Activated effector memory CD4-positive, alpha-beta T cell treated with Interleukin-2 at 50 U/mL for 16 hours (primary cell): ENCODE results near the gene FHIP1B.

ENCODE experiments used
- DNase-seq: peaks from one replicate; pipeline ENCODE4 v3.0.0-alpha.2; 2020

FHIP1B gene

DNA sequence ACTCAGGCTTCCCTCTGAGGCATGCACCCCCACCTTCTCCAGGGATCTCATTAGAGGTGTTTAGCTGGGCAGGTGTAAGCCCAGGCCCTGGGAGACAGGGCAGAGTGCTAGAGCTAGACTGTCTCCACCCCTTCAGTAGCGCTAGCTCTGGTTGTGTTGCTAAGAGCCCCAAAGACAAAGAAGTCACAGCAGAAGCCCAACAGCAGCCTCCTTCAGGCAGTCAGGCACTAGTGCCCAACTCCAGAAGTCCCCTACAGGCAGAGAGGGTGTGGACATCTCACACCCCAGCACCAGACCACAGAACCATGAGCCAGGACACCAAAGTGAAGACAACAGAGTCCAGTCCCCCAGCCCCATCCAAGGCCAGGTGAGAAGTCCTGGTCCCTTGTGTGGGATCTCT is 4.5 kb upstream of the FHIP1B start, which contains the start of gene CNGA4:
TSS of gene CNGA4 (plus strand) at position 188 of the 400 bp plus-strand sequence. CDS start at position 306, 118 bp downstream.
- no peak for DNase-seq

DNA sequence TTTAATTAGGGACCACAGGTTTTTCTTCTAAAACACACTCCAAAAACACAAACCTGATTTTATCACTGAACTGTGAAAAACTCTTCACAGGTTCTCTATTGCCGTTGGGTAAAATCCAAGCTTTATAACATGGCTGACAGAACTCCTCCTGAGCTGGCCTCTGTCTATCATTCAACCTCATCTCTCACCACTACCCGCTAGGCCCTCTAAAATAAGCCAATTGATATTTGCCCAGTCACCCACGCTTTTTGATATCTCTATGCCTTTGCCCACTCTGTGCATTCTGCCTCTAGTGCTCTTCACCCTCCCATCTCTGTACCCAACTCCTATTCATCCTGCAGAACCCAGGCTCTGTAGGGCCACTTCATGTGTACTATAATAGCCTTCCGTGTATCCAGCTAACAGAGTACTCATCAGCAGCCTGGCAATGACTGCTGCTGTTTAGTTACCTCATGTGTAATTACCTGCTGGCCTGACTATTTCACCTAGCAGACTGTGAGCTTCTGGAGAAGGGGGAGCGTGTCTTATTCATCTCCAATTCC is 3.4 kb upstream of the FHIP1B start:
- no peak for DNase-seq

DNA sequence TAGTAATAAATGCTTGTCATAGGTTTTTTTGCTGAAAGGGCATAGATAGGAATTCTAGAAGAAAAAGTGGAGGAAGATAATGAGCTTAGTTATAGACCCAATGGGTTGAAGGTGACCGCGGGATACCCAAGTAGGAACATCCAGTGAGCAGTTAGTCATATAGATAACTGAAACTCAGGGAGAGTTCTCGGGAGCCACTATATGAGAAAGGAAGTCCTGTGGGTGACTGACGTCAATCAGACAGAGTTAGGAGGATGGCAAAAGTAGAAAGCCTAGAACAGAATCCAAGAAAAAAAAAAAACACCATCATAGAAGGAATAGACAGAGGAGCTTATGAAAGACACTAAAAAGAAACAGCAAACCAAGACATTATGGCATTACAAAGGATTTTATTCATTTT is 2.8 kb upstream of the FHIP1B start:
- DNase-seq, result no peak

DNA sequence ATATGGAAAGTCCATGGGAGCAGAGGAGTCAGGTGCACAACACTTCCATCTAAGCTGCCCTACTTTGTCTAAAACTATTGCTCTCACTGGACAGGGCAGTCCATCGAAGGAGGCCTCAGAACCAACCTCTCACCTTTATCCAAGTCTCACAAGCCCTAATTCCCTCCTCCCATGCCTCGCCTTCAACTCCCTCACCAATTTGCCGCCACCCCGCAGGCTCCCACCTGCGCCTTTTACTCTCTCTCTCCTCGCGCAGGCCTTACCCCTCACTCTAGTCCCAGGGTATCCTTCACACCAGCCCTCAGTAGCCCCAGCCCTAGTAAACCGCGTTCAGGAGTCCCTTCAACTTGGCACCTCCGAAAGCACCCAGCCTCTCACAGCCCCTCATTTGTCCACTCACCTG is 451 bp downstream of the FHIP1B start:
- no peak for DNase-seq

DNA sequence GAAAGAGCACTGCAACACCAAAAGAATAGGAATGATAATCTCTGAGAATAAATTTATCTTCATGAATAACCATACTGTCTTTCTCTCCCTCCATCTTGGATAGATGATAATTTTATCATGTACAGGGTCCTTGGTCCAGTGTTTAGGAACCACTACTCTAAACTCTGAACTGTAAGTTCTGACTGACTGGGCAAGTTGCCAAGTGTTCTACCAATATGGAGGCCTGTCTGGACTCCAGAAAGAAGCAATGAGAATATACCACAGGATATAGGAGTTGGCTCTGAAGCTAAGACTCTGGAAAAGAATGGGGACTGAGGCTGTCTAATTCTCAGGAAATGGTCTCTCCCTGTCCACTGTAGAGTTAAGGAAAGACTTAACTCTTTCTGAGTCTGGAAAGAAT is 1.5 kb downstream of the FHIP1B start:
- no peak for DNase-seq

DNA sequence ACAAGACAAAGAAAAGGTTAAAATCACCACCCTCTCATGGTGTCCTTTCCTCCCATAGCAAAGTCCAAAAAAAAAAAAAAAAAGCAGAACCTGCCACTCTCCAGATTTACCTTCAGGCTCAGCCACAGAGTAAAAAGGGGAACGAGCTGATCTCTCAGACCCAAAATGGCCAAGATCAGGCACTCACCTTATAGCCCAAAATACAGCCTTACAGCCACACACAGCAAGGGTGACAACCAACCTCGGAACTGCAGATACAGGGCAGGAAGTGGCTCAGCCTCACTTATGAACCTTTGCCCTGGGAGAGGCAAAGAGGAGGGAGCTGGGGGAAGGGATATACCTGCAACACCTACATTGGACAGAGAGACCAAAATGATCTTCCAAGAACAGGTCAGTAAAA is 4.5 kb downstream of the FHIP1B start:
- DNase-seq, result no peak

DNA sequence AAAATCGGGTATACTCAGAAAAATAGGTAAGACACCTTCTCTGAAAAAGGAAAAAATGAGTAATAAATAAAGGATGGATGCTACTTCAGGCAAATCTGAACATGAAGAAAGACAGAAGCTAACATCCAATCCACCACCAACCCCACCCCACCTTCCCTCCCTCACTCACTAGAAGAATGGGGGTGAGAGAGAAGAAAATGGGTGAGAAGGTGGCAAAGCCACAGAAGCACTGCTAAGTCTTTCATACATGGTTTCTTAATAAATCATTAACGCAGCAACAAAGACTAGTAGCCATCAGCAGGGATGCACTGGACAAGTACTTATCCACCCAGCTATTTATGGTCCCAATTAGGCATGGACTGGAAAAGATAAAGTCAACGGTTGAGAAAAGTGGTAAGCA is 5.9 kb downstream of the FHIP1B start:
- no peak for DNase-seq

DNA sequence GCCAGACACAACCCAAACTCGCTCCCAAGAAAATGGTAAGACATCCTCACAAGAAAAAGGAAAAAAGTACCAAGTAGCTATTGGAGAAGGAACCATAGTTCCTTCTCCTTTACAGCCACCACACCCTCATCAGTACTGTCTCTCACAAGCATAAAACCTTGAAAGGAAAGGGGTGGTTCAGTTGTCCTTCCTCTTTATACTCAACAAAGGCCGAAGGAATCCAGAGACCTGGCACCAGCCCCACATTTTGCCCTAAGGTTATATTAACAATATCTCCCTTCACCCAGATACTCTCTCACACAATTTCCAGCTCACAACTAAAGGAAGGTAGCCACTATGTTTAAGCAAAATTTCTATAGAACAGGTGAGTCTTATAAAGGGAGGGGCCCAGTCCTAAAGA is 8.5 kb downstream of the FHIP1B start:
- no peak for DNase-seq

DNA sequence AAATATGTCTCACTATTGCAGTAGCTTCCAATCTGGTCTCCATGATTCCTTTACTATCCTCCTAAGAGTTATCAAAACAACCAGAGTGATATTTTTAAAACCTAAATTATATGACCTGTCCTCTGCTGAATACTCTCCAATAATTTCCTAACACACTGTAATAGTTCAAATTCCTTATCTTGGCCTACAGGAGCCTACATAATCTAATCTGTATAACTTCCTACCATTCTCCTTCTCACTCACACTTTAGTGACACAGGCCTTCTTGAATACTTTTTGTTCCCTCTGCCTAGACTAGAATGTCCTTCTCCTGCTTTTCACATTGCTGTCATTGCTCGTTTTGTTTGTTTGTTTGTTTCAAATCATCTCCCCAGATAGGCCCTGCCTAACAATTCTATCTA is 9.4 kb downstream of the FHIP1B start:
- DNase-seq, result no peak

DNA sequence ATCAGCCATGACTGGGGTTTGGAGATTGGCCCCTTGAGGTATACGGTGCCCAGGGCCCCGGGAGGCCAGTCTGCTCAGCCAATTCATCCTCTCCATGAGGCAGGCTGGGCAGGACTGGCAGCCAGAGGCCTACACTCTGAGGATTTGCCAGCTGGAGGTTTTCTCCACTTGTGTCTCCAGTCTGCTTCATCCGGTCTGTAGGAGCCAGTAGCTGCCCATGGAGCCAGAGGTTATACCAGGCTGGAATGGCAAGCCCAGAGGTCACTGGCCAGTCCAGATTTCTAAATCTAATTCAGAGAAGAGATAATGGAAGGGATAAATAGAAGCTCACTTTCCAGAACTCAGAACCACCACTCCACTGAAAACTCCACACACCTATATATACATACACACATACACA is 10.0 kb downstream of the FHIP1B start:
- DNase-seq, result no peak

DNA sequence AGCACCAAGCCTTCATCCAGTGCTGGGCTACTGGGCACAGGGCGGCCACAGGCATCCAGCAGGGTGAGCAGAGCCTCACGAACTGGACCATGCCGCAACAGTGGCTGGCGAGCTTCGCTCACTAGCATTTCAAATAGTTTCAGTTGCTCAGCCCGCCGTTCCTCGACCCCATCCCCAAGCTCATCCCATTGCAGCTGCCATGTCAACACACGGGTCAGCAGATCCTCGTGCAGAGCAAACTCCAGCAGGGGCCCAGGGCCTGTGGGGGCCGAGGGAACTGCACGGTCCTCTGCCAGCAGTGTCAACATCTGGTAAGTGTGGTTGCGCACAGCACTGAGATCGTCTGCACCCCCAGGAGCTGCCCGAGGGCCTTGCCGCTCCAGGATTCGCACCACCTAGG is 10.6 kb downstream of the FHIP1B start:
- DNase-seq, result no peak

DNA sequence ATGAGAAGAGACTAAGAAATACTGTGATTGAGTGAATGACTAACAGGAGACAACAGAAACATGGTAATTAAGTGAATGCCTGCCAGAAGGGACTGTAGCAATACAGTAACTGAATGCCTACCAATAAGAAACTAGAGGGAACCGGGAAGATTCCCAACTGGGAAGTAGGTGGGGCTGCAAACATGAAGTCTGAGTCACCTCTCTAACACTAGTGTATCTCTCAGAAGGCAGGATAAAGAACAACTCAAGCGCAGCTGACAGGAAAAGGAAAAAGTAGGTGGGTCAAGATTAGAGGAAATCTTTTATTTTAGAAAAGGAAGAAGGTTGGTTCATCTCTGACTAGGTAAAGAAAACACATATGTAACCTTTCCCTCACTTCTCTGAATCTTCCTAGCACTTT is 15.1 kb downstream of the FHIP1B start:
- no peak for DNase-seq

DNA sequence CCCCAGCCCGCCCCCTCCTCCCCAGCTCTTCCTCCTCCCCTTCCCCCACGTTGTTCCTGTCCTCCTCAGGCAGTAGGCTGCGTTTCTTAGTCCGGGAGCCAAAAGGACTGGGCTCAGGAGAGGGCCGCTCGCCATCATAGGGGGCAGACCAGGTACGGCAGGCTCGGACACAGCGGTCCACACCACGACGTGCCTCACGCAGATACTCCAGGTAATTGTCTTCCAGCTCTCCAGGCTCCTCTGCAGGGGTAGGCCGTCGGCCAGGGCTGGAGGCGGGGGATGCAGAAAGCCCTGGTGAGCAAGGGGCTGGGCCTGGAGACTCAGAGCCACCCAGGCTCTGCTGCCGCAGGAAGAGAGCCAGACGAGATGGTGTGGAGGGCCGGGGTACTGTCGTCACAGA is 16.7 kb downstream of the FHIP1B start:
- no peak for DNase-seq

DNA sequence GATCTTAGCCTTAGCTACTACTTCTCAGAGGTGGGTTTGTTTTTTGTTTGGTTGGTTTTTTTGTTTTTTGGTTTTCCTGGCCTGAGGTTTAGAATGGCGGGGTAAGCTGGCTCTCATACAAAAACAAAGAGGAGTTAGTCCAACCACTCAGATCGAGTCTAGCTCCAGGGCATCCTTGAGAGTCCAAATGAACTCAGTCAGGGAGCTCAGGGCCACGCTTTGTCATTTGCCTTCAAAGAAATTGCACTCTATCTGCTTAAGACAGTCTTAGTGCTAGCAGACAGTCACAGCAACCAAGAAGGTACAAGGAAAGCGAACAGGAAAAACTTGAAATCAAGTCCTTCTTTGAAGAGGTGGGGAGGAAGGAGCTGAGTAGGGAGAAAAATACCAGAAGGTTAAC is 17.9 kb downstream of the FHIP1B start:
- DNase-seq, result no peak

DNA sequence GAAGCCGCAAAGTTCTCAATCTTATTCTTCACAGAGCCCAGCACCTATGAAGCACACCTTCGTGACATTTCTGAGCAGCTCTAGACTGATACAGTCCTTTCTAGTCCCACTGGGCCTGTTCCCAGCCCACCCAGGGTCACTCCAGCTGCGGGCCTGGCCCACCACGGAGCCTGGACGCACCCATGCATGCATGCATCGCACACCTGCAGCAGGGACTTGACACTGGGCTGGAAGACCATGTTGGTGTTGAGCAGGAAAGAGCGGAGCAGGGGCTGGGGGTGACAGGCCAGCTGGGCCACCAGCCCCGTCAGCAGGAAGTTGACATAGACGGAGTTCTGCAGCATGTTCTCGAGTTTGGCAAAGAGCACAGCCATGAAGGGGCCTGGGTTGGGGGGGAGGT is 19.9 kb downstream of the FHIP1B start:
- DNase-seq, result no peak

DNA sequence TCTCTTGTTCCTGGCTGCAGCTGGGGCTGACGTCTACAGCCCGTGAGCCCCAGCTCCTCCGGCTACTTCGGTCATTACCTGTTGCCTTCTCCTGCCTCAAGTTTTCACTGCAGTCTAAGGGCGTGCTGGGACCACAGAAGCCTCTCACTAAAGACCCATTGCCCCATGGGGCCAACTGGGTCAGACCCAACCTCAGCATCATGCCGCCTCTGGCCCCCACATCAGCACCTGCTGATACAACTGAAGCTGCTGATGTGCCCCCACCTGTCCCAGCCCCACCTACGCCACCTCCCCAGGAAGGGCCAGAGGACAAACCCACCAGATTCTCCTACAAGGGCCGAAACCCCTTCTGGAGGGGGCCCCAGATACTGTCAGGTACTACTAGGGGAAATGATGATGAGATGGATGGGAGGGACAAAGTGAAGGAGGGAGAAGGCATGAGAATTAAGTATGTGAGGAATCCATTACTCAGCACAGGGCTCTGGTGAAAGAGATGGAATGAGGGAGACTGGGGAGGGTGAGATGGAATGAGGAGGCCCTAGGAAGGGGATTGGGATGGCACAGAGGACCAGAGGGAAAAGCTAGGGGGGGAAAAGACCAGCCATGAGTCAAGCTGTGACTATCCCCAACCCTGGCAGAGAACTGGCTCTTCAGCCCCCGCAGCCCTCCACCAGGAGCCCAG is 24.0 kb downstream of the FHIP1B start:
- DNase-seq, result no peak

DNA sequence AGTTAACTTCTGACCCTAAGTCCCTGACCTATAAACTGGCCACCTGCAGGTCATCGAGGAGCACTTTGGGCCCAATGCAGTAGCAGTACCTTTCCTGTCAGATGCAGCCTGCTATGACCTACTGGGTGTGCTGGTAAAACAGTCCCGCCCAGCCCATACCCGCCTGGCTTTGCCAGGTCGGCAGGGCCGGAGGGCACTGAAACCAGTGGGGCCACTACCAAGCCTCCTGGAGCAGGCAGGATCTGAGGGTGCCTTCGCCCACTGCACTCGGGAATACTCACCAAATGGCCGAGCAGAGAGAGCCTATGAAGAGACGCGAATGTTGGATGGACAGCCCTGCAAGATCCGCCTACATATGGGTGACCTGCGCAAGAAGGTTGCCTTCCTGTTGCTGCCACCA is 24.6 kb downstream of the FHIP1B start:
- no peak for DNase-seq

DNA sequence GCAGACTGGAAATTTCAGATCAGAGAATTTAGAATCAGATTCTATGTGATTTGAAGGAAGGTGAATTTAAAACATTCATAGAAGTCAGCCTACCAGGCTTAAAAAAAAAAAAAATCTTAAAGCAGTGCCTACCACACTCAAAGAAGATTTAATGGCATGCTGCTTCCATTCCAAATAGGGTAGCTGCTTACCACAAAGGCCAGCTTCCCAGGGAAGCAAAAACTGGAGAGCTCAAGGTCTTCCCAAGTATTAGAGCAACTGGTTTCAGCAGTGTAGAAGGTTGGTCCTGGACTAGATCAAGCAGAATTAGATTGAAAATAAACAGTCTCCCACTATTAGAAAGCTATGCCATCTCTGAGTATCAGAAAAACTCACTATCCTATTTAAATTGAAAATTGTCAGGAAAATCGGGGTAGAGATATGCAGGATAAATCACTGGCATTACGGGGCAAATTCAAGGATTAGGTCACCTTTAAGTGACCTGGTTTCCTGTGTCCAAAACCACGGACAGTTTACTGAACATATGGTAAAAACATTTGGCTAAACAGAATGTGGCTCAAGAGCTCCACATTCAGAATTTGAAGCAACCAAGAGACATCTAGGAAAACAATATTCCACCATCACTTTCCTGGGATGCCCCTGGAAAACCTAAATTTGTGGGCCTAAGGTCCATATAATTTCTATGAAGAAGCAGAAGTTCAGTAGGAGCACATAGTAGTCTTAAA is 27.8 kb downstream of the FHIP1B start:
- DNase-seq, result no peak

DNA sequence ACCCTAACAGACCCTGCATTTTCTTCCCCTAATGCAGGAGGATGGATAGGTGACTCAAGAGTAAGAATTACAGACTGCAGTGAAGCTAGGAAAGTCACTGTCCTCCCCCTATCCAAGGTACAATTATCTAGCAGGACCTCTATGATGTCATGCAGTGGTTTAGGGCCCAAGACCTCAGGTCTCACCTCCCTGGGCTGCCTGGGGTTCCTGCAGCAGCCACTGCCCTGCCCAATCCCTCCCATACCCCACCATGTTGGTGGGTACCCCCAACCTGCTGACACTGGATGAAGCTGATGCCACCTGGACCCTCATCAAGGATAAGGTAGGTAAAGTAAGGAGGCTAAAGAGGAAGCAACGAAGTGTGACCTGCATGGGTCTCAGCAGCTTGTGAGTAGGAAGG is 29.1 kb downstream of the FHIP1B start, which contains the start of gene C11orf42:
TSS of gene C11orf42 (plus strand) at position 192 of the 400 bp plus-strand sequence. CDS start at position 251, 59 bp downstream.
- no peak for DNase-seq

DNA sequence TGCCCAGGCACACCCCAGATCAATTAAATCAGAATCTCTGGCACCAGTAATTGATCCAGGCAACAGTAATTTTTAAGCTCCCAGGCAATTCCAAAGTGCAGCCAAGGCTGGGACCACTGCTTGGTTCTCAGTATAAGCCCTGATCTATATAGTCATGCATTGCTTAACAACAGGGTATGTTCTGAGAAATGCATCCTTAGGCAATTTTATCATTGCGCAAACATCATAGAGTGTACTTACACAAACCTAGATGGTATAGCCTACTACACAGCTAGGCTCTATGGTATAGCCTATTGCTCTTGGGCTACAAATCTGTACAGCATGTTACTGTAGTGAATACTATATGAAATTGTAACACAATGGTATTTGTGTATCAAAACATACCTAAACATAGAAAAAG is 29.7 kb downstream of the FHIP1B start:
- no peak for DNase-seq

DNA sequence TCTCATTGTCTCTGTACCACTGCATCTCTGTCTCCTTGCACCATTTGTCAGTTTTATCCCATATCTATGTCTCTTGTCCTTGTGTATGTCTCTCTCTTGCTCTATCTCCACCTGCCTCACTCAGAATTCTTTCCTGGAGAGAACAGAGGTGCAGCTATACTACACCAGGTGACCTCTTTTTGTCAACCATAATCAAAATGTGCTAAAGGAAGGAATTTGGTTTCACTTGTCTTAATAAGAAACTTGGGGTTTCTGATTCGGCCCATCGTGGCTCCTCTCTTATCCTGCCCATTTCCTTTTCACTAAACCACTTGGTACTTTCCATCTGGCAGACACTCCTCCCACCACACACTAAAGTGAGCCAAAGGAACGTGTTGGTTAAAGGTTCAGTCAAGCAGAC is 31.1 kb downstream of the FHIP1B start:
- DNase-seq, result no peak

DNA sequence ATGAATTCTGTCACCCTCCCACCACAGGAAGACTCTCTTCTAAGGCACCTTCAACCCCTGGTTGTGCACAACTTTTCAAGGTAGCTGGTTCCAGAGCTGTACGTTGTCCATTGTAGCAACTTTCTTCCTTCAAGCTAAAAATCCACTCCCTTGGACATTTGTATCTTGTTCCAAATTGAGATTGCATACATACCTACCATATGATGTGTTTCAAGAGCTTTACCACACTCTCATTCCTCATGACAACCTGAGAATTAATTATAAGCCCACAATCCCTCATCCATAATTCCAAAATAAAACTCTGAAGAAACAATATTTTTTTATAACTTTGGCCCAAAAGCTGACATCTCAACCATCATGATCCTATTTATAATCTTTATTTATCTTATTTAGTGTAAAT is 32.4 kb downstream of the FHIP1B start:
- DNase-seq, result no peak

DNA sequence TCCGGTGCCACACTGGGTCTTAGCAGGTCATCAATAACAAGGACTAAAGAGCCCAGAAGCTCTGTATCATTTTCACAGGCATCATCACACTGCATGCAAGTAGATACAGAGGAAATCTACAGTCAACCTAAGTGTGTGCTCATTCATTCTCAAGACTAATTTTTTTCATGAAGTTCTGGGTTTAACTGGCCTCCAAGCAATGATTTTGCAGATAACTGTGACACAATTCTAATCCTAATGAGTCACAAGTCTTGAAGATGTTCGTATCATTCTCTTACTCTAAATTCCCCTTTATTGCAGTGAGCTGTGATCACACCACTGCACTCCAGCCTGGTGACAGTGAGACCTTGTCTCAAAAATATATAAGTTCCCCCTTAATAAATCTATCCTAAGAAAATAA is 33.0 kb downstream of the FHIP1B start:
- DNase-seq, result no peak

DNA sequence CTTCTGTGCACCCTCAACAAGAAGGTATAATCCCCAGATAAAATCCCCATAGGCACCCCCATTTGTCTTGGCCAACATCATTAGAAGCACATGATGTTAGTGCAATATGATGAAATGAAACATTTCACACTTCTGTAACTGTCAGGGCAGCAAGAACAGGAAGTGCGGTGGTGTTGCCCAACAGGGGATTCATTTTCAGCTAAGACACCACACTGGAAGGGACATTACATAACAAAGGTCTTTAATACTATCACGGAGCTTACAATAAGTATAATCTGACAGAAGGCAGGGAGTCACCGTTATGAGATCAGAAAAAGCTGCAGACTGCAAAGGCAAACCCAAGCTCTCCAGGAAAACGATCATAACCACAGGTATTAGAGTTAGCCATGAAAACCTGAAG is 33.5 kb downstream of the FHIP1B start:
- DNase-seq, result no peak
